SK-N-SH treated with all-trans-retinoic acid at 6 μM for 48 hours (cell line): Measurements from ENCODE around the gene ANKDD1B.

Experiments
- ARNTL ChIP-seq: fragments of 450-650 bp; formaldehyde crosslinking; IDR thresholded peaks from 2 replicates; pipeline ENCODE4 v1.5.0; 2020; ENCODE audit warnings: low read depth, mild to moderate bottlenecking, moderate library complexity, borderline replicate concordance
- CSDC2 ChIP-seq: fragments of 250-450 bp; sonication (Bioruptor Pico); IDR thresholded peaks from 2 replicates; pipeline ENCODE4 v1.5.0; 2020; ENCODE audit warnings: mild to moderate bottlenecking, moderate library complexity
- CSRNP3 ChIP-seq: fragments of 250-450 bp; sonication (Bioruptor Pico); IDR thresholded peaks from 2 replicates; pipeline ENCODE4 v1.5.1; 2021; ENCODE audit warnings: mild to moderate bottlenecking, moderate library complexity
- PATZ1 ChIP-seq: fragments of 250-450 bp; sonication (Bioruptor Pico); IDR thresholded peaks from 2 replicates; pipeline ENCODE4 v1.8.0; 2020; ENCODE audit warnings: mild to moderate bottlenecking, moderate library complexity, borderline replicate concordance
- PPARA ChIP-seq: fragments of 250-450 bp; sonication (Bioruptor Pico); IDR thresholded peaks from 2 replicates; pipeline ENCODE4 v1.5.0; 2020; ENCODE audit warnings: mild to moderate bottlenecking, borderline replicate concordance
- RARB ChIP-seq: fragments of 250-450 bp; sonication (Bioruptor Pico); IDR thresholded peaks from 2 replicates; pipeline ENCODE4 v1.8.0; 2021; ENCODE audit warnings: mild to moderate bottlenecking, moderate library complexity
- TCF4 ChIP-seq: fragments of 250-450 bp; sonication (Bioruptor Pico); IDR thresholded peaks from 2 replicates; pipeline ENCODE4 v1.8.0; 2021; ENCODE audit warnings: mild to moderate bottlenecking, moderate library complexity, borderline replicate concordance
- TOX ChIP-seq: fragments of 250-450 bp; sonication (Bioruptor Pico); IDR thresholded peaks from 2 replicates; pipeline ENCODE4 v1.8.0; 2021; ENCODE audit warnings: mild to moderate bottlenecking, moderate library complexity, borderline replicate concordance
- TSHZ2 ChIP-seq: fragments of 250-450 bp; sonication (Bioruptor Pico); IDR thresholded peaks from 2 replicates; pipeline ENCODE4 v1.5.0; 2020; ENCODE audit warnings: mild to moderate bottlenecking, moderate library complexity
- ZFP3 ChIP-seq: fragments of 250-450 bp; sonication (Bioruptor Pico); IDR thresholded peaks from 2 replicates; pipeline ENCODE4 v1.5.0; 2020; ENCODE audit warnings: mild to moderate bottlenecking, moderate library complexity
- ZFP30 ChIP-seq: fragments of 450-650 bp; formaldehyde crosslinking; IDR thresholded peaks from 2 replicates; pipeline ENCODE4 v1.5.0; 2022; ENCODE audit warnings: mild to moderate bottlenecking, moderate library complexity

- no peak for TF ChIP-seq ARNTL
- TF ChIP-seq PPARA (CRISPR knock-in tag) = no peak
- no peak for TF ChIP-seq ZFP3 (CRISPR knock-in tag)
- no peak for TF ChIP-seq TCF4
- no peak for TF ChIP-seq CSDC2 (CRISPR knock-in tag)
- no peak for TF ChIP-seq PATZ1 (CRISPR knock-in tag)
- TF ChIP-seq RARB (CRISPR knock-in tag) = no peak
- no peak for TF ChIP-seq TSHZ2 (CRISPR knock-in tag)
- TF ChIP-seq ZFP30 (CRISPR knock-in tag) = no peak
- no peak for TF ChIP-seq TOX (CRISPR knock-in tag)
- no peak for TF ChIP-seq CSRNP3 (CRISPR knock-in tag)
These were observed 48.7 kb downstream of the ANKDD1B start for GRCh38 chr5:75659791-75660450.
